Astrocyte of the spinal cord (primary cell): ENCODE measurements around the gene OLFML2B.

Experiments used
- DNase-seq: peaks from one replicate; pipeline ENCODE4 v3.0.0; 2011; ENCODE audit warnings: low read depth, low spot score
- H3K4me3 ChIP-seq: 2 replicates; pipeline ENCODE4 v1.5.1; 2011; ENCODE audit warnings: low read depth, mild to moderate bottlenecking, low read length, moderate library complexity
- in situ Hi-C: cut with HindIII; loops from 2 replicates; pipeline ENCODE4 v1.10.0; 2017; ENCODE audit warnings: low sequenced_read_pairs
- TF ChIP-seq, protein P1 (sequence below): IDR thresholded peaks from 2 replicates; pipeline ENCODE4 v1.5.1; 2012; ENCODE audit warnings: low read depth, mild to moderate bottlenecking, low read length, inconsistent platforms

OLFML2B gene

DNA sequence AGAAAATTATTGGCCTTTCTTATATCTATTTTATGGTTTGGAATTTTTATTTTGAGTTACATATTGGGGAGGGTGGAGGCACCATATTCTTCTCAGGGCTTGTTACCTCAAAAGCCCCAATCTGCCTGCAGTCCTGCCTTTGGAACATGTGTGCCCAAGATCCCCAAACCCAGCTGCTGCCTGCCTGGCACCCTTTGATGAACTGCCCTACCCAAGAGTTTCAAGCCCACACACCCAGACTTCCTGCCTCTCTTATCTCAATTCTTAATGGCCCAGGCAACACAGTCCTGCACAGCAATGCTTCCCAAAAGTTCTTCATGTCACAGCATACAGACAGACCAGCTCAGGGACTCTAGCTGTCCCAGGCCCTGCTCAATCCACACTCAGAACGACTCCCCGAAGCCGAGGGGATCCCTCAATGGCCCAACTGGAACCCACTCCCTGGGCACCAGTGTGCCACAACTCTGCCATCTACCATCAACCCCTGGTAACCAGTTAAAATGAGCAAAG lies 19.2 kb downstream of the OLFML2B start:
- in situ Hi-C loops, result no loop called here
- H3K4me3 ChIP-seq, result no peak overlapping the region
- DNase-seq, result no peak
- TF ChIP-seq, protein P1, sequence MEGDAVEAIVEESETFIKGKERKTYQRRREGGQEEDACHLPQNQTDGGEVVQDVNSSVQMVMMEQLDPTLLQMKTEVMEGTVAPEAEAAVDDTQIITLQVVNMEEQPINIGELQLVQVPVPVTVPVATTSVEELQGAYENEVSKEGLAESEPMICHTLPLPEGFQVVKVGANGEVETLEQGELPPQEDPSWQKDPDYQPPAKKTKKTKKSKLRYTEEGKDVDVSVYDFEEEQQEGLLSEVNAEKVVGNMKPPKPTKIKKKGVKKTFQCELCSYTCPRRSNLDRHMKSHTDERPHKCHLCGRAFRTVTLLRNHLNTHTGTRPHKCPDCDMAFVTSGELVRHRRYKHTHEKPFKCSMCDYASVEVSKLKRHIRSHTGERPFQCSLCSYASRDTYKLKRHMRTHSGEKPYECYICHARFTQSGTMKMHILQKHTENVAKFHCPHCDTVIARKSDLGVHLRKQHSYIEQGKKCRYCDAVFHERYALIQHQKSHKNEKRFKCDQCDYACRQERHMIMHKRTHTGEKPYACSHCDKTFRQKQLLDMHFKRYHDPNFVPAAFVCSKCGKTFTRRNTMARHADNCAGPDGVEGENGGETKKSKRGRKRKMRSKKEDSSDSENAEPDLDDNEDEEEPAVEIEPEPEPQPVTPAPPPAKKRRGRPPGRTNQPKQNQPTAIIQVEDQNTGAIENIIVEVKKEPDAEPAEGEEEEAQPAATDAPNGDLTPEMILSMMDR, result no peak

DNA sequence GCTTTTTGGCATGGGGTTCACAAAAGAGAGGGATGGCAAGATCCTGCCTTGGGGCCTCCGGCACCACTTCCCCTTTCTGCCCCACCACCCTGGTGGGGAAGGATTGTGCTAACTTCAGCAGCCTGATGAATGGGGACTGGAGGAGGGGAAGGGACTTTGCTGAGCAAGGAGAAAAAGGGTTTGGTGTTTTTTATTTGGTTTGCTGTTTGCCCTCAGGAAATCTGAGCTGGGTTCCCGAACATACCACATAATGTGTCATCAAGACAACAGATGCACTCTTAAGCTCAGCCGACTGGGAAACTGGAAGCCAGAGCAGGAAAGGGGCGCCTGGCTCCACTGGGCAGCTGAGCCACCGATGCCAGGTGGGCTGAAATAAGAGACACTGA lies 19.8 kb downstream of the OLFML2B start:
- TF ChIP-seq, protein P1, result no peak
- no peak overlapping the region for H3K4me3 ChIP-seq
- in situ Hi-C loops, result no loop called here
- DNase-seq, result peak; percentile 92

DNA sequence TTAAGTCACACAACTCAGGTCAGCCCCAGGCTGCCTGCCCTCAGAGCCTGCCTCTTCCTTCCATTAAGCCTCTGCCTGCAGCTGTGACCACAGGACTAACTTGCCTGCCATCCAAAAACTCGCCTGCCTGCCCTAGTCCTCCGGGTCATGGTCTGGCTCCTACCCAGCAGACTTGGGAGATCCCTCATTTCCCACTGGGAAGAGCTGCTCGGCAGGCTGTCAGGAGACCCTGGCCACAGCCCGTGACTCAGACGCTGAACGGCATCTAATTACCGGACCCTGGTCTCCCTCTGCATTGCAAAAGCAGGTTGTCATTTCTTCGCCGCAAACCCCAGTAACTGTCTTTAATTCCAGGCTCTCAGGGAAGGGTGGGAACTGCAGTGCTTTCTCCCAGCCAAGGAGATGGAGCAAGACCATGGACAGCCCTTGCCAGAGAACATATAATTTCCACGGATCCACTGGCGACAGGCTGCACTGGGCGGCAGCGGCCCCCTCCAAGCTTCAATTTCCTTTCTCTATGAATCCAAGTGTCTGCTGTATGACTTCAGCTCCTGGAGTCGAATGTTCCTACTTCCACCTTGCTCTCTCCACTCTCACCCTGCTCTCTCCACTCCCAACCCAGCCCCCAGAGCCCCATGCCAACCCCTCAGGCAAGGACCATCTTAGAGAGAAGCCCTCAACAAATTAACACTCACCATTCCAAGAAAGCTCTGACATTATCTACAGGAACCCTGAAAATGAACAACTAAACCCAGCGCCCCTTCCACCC lies 20.4 kb downstream of the OLFML2B start:
- TF ChIP-seq, protein P1, result no peak
- in situ Hi-C loops, result no loop called here
- no peak overlapping the region for H3K4me3 ChIP-seq
- peak; percentile 99 for DNase-seq

DNA sequence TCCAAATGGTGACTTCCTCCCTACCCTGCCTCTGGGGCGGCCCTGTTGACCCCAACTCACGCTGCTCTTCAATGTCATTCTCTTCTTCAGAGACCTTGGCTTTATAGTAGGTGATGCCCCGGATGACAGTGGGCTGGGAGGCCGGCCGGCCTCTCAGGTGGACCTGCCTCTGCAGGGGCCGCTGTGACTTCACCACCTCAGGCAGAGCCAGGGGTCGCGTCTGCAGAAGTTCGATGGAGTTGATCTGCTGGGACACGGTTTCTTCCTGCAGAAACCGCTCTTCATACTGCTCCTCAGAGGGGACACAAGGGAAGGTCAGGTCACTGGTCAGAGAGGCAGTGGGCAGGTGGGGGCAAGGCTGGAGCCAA lies 23.6 kb downstream of the OLFML2B start:
- TF ChIP-seq, protein P1, result no peak
- in situ Hi-C loops, result no loop called here

DNA sequence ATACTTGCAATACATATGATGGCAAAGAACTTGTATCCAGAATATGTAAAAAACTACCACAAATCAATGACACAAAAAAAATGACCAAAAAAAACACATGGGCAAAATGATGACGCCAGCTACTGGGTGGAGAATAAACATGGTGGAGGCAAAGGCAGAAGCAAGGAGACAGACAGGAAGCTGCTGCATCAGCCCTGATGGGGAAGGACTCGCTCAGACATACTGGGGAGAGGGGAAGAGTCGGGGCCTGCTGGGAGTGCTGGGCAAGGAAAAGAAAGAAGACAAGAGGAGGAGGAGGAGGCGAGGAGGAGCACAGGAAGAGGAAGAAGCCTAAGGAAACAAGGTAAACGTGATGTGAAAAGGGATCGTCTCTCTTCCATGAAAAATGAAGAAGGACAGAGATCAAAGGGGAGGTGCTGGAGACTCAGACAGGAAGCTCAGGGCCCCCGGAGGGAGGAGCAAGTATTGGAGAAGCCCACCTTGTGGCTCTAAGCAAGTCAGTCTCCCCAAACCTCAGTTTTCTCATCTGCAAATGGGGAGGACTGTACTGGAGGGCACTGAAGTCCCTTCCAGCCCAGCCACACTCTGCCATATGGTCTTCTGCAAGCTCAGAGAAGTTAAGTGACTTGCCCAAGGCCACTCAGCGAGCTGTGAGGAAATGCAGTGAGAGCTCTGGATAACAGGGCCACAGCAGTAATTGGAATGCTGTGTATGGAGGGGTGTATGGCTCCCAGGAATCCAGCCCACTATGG lies 24.2 kb downstream of the OLFML2B start:
- no peak for DNase-seq
- in situ Hi-C loops, result no loop called here
- TF ChIP-seq, protein P1, result no peak
- H3K4me3 ChIP-seq, result no peak overlapping the region

More for the DNA sequence above, 23.6 kb downstream of the OLFML2B start:
- no peak overlapping the region for H3K4me3 ChIP-seq
- DNase-seq, result no peak

DNA sequence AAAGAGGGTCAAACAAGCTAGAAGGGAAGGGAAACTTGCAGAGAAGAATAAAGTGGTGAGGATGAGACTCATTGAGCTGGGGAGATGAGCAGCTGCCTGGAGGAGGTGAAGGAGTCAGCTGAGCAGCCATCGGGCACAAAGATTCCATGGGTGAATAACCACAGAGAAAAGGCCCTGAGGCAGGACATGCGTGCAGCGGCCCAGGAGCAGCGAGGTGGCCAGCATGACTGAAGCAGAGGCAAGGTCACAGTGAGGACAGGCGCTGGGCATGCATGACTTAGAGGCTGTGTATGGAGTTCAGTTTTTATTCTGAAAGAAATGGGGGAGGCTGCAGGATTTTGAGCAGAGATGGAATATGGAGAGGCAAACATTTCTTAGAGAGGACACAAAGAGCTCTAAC lies 24.9 kb downstream of the OLFML2B start:
- no peak overlapping the region for H3K4me3 ChIP-seq
- DNase-seq, result no peak
- in situ Hi-C loops, result no loop called here
- TF ChIP-seq, protein P1, result no peak
